Esophagus squamous epithelium (tissue), 5 donors: ENCODE data around the gene P2RX4. TPM values are rescaled to one million over a fixed set of nuclear protein-coding genes. Genes with fewer than 3 reads are reported as not detected.
"Not testable (repeated sequence)": the region's sequence is repeated elsewhere in the genome, so short reads cannot be mapped to it uniquely, and the experiment has no call there.

Experiments used
- DNase-seq: peaks from one replicate; lab custom pipeline; 2025; lab: John Stamatoyannopoulos, UW
- H3K27ac ChIP-seq, 4 donors: fragments of 200-600 bp; sonication (generic); one replicate each; pipeline ENCODE4 v1.5.1; 2016 to 2019; ENCODE audit warnings: mild to moderate bottlenecking in 1 of 4
- H3K27me3 ChIP-seq, 4 donors: fragments of 200-600 bp; sonication (generic); 1 replicate in 3 of 4; 2 replicates in 1 of 4; pipeline versions ENCODE4 v1.5.1 to v1.6.0; 2017 to 2021; ENCODE audit warnings: antibody characterized with exemption in 1 of 4
- H3K36me3 ChIP-seq, 3 donors: fragments of 200-600 bp; sonication (generic); one replicate each; pipeline ENCODE4 v1.5.1; 2016 to 2019
- H3K4me1 ChIP-seq, 3 donors: fragments of 200-600 bp; sonication (generic); one replicate each; pipeline ENCODE4 v1.5.1; 2017 to 2019
- H3K4me3 ChIP-seq, 4 donors: fragments of 200-600 bp; sonication (generic); 1 replicate in 3 of 4; 2 replicates in 1 of 4; pipeline ENCODE4 v1.5.1; 2016 to 2019; ENCODE audit warnings: mild to moderate bottlenecking in 2 of 4, moderate library complexity in 1 of 4
- H3K9me3 ChIP-seq, 3 donors: fragments of 200-600 bp; sonication (generic); one replicate each; pipeline ENCODE4 v1.5.1; 2016 to 2019
- POLR2A ChIP-seq, 4 donors: fragments of 450-650 bp; IDR thresholded peaks; one replicate each; pipeline ENCODE4 v1.6.1; 2017; ENCODE audit warnings: antibody characterized with exemption in 4 of 4, mild to moderate bottlenecking in 4 of 4, moderate library complexity in 3 of 4
- WGBS, 2 donors: methylation state at CpG; one replicate each; pipeline ENCODE4 v1.1.5; 2018; 5-methylcytosine and 5-hydroxymethylcytosine counted together
- intact Hi-C: fragments of 100-400 bp; cut with DNase I; formaldehyde crosslinking; loops from one replicate; pipeline ENCODE4 v1.15.0; 2022
- total RNA-seq, 4 donors: library from RNA; depleted of rRNA; stranded (reverse); fragments of >200 nt; gene quantifications; one replicate each; pipeline ENCODE4 v1.1.0, GENCODE V29; 2016
- TF ChIP-seq, protein P1 (sequence below), 6 experiments: fragments of 450-650 bp in 4 of 6; fragments of 200-600 bp in 2 of 6; sonication (generic) in 2 of 6; IDR thresholded peaks; one replicate each; pipeline ENCODE4 v1.5.1; 2016 to 2019; ENCODE audit warnings: antibody characterized with exemption in 6 of 6, mild to moderate bottlenecking in 4 of 6, moderate library complexity in 4 of 6
- donor health status: DM: yes; HTN: yes; CAD: no.

Gene P2RX4
- total RNA-seq, 4 donors from 2014 or later = 13.0 to 32.3 (median 19.9) TPM

DNA sequence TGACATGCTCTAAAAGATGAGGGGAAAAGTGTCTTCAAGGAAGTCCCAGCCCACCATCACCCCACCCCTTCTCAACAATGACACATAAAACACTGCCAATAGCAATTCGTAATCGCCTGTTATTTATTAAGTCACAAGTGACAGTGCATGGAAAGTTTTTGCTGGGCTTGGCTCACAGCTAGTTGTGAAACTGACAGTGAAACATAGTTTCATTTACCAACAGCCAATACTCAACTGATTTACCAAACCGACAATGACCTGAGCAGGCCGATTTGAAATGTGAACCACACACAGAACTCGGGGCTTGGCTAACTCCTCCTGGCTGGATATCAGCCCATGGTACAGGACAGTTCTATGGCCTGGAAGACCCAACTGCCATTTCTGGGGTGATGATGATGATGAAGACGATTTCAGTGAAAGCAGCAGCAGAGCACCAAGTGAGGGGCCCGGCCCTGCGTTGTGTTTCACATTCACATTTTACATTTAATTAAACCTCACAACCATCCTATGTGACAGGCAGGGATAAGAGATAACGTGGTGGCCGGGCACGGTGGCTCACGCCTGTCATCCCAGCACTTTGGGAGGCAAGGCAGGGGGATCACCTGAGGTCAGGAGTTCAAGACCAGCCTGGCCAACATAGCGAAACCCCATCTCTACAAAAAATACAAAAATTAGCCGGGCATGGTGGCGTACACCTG is 43.9 kb downstream of the P2RX4 start:
- Histone ChIP-seq H3K4me1 (peaks cover 0 to 10% (median 0%) of the 10 kb centered on the region in 3 donors), H3K36me3 (peaks cover 8 to 95% (median 19%) of the 10 kb centered on the region in 3 donors)
- no peak for DNase-seq

DNA sequence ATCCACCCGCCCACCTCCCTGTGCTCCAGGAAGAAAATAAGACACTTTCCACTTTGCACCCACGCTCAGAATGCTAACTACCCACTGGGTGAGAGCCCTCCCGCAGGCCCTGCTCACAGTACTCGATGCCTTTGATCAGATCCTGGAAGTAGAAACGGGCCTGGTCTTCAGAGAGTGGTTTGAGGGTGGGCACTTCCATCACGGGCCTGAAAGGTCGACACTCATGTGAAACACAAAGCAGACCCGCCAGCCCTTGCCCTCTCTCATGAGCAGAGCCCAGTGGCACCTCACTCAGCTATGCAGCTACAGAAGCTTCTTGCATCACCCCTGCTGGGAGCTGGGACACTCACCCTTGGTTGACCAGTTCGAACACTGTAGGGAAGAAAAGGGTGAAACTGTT is 45.5 kb downstream of the P2RX4 start:
- Histone ChIP-seq H3K27me3 (no peaks in the 10 kb centered on the region), H3K36me3 (peaks cover 0 to 95% (median 19%) of the 10 kb centered on the region in 3 donors), H3K4me3 (no peak overlapping the region), H3K27ac (no peak overlapping the region), H3K9me3 (no peaks in the 10 kb centered on the region), H3K4me1 (peaks cover 0 to 4% (median 0%) of the 10 kb centered on the region in 3 donors)
- 94 to 96% methylated on average over 7 to 8 of the region's 9 CpGs for WGBS, 2 donors
- no peak for DNase-seq
- no peak for TF ChIP-seq POLR2A (IDR thresholded peaks at IDR 0.05)
- TF ChIP-seq, protein P1, sequence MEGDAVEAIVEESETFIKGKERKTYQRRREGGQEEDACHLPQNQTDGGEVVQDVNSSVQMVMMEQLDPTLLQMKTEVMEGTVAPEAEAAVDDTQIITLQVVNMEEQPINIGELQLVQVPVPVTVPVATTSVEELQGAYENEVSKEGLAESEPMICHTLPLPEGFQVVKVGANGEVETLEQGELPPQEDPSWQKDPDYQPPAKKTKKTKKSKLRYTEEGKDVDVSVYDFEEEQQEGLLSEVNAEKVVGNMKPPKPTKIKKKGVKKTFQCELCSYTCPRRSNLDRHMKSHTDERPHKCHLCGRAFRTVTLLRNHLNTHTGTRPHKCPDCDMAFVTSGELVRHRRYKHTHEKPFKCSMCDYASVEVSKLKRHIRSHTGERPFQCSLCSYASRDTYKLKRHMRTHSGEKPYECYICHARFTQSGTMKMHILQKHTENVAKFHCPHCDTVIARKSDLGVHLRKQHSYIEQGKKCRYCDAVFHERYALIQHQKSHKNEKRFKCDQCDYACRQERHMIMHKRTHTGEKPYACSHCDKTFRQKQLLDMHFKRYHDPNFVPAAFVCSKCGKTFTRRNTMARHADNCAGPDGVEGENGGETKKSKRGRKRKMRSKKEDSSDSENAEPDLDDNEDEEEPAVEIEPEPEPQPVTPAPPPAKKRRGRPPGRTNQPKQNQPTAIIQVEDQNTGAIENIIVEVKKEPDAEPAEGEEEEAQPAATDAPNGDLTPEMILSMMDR (IDR thresholded peaks at IDR 0.05) = no peak
- intact Hi-C loops = no loop called here

More for the DNA sequence above, 43.9 kb downstream of the P2RX4 start:
- no peak for TF ChIP-seq POLR2A (IDR thresholded peaks at IDR 0.05)
- TF ChIP-seq, protein P1 (IDR thresholded peaks at IDR 0.05) = no peak
- intact Hi-C loops = no loop called here
- Histone ChIP-seq H3K27me3 (no peaks in the 10 kb centered on the region), H3K4me3 (no peak overlapping the region), H3K9me3 (no peaks in the 10 kb centered on the region), H3K27ac (no peak overlapping the region)
- 90 to 98% methylated on average over 14 to 15 of the region's 15 CpGs for WGBS, 2 donors

DNA sequence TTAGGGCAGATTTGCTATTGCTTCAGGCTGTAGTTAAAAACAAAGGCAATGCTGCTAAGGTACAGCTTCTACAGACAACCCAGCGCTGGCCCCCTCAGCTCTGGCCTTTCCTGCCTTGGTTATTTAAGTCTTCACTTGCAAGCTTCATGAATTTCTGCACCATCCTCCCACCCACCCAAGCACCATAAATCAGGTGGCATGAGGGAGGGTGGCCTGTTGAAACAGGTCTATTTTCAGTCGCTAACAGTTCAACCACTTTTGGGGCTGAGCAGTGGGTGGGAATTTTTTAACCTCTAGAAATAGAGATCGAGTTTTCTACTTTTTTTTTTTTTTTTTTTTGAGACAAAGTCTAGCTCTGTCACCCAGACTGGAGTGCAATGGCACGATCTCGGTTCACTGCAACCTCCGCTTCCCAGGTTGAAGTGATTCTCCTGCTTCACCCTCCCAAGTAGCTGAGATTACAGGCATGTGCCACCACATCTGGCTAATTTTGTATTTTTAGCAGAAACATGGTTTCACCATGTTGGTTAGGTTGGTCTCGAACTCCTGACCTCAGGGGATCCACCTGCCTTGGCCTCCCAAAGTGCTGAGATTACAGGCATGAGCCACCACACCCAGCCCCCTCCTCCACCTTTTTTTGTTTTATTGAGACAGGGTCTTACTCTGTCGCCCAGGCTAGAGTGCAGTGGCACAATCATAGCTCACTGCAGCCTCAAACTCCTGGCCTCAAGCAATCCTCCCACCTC is 47.9 kb downstream of the P2RX4 start:
- 84 to 86% methylated on average over 8 of the region's 8 CpGs for WGBS, 2 donors
- H3K9me3 ChIP-seq, H3K27me3 ChIP-seq, H3K4me3 ChIP-seq, H3K4me1 ChIP-seq, H3K27ac ChIP-seq, intact Hi-C loops, DNase-seq: not testable (repeated sequence)
- peaks cover 0 to 95% (median 20%) of the 10 kb centered on the region in 3 donors for H3K36me3 ChIP-seq

DNA sequence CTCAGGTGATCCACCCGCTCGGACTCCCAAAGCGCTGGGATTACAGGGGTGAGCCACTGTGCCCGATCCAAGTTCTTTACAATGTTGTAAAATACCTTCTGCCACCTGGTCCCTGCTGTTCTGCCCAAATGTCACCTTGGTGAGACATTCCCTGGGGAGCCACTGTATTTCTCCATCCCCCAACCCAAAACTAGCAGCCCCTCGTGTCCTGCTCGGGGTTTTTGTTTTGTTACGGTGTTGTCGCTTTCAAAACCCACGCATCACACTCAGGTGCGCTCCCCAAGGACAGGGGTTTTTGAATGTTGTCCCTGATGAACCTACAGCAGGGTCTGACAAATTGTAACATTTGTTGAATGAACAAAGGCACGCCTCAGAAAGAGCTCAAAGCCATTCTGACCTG is 49.1 kb downstream of the P2RX4 start:
- Histone ChIP-seq H3K36me3 (peaks cover 0 to 95% (median 24%) of the 10 kb centered on the region in 3 donors), H3K27ac (no peak overlapping the region), H3K27me3 (no peaks in the 10 kb centered on the region), H3K9me3 (no peaks in the 10 kb centered on the region), H3K4me3 (no peak overlapping the region), H3K4me1 (no peaks in the 10 kb centered on the region)
- WGBS, 2 donors = 94 to 99% methylated on average over 8 to 11 of the region's 11 CpGs
- no peak for TF ChIP-seq POLR2A (IDR thresholded peaks at IDR 0.05)
- TF ChIP-seq, protein P1 (IDR thresholded peaks at IDR 0.05) = no peak
- intact Hi-C loops = no loop called here
- DNase-seq = no peak

DNA sequence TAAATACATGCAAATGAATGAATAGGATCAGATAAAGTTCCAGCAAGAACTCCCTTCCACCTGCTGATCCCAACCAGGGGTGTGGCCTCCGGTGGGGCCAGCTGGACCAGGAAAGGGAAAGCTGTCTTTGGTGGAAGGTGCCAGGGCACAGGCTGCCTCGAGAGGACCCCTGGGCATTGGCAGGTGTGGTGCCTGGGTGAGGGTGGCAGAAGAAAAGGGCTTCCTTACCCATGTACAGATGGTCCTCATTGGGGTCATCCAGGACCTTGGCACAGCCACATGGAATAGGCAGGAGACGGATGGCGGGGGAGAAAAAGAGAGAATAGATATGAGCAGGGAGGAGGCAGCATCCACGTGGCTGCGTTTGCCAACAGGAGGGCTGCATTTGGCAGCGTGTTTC is 50.2 kb downstream of the P2RX4 start:
- no peak for TF ChIP-seq POLR2A (IDR thresholded peaks at IDR 0.05)
- TF ChIP-seq, protein P1 (IDR thresholded peaks at IDR 0.05) = no peak
- intact Hi-C loops = no loop called here
- Histone ChIP-seq H3K4me1 (no peaks in the 10 kb centered on the region), H3K36me3 (peaks cover 0 to 96% (median 24%) of the 10 kb centered on the region in 3 donors), H3K4me3 (no peak overlapping the region), H3K27ac (no peak overlapping the region), H3K9me3 (no peaks in the 10 kb centered on the region), H3K27me3 (no peaks in the 10 kb centered on the region)
- WGBS, 2 donors = 86 to 93% methylated on average over 7 of the region's 7 CpGs
- DNase-seq = no peak
